ENCODE measurements around the gene XBP1. TPM values are rescaled to one million over a fixed set of nuclear protein-coding genes. Genes with fewer than 3 reads are reported as not detected.

The XBP1 gene
- total RNA-seq, 1 donor from 2014 or later, result 77.4 TPM

GRCh38 chr22:28838971-28839370, 38.6 kb upstream of the XBP1 start:
- no peak for DNase-seq
- Mint-ChIP-seq H3K4me3 (ENCODE audit: unreplicated experiment) (no peak overlapping the region), H3K36me3 (ENCODE audit: unreplicated experiment) (no peaks in the 10 kb centered on the region), H3K9me3 (ENCODE audit: unreplicated experiment) (no peaks in the 10 kb centered on the region), H3K4me1 (ENCODE audit: low read depth, unreplicated experiment) (no peaks in the 10 kb centered on the region), H3K27ac (ENCODE audit: unreplicated experiment) (no peak overlapping the region), H3K27me3 (ENCODE audit: unreplicated experiment) (peaks cover 2% of the 10 kb centered on the region)
- TF ChIP-seq CTCF (IDR thresholded peaks at IDR 0.05; ENCODE audit: partially characterized antibody, unreplicated experiment), result no peak

- Mint-ChIP-seq H3K4me1 (ENCODE audit: low read depth, unreplicated experiment) (no peaks in the 10 kb centered on the region), H3K27ac (ENCODE audit: unreplicated experiment) (no peak overlapping the region), H3K4me3 (ENCODE audit: unreplicated experiment) (no peak overlapping the region), H3K27me3 (ENCODE audit: unreplicated experiment) (peaks cover 2% of the 10 kb centered on the region), H3K36me3 (ENCODE audit: unreplicated experiment) (no peaks in the 10 kb centered on the region), H3K9me3 (ENCODE audit: unreplicated experiment) (peaks cover 1% of the 10 kb centered on the region)
- no peak for DNase-seq
- no peak for TF ChIP-seq CTCF (IDR thresholded peaks at IDR 0.05; ENCODE audit: partially characterized antibody, unreplicated experiment)
These were observed 37.3 kb upstream of the XBP1 start for GRCh38 chr22:28837640-28838039.

GRCh38 chr22:28835630-28836189, 35.3 kb upstream of the XBP1 start:
- TF ChIP-seq CTCF (IDR thresholded peaks at IDR 0.05; ENCODE audit: partially characterized antibody, unreplicated experiment), result no peak
- H3K4me1 Mint-ChIP-seq (ENCODE audit: low read depth, unreplicated experiment), result no peaks in the 10 kb centered on the region
- peaks cover 3% of the 10 kb centered on the region for H3K9me3 Mint-ChIP-seq (ENCODE audit: unreplicated experiment)
- H3K27ac Mint-ChIP-seq (ENCODE audit: unreplicated experiment), result no peak overlapping the region
- no peak for DNase-seq
- no peaks in the 10 kb centered on the region for H3K36me3 Mint-ChIP-seq (ENCODE audit: unreplicated experiment)
- peaks cover 4% of the 10 kb centered on the region for H3K27me3 Mint-ChIP-seq (ENCODE audit: unreplicated experiment)
- no peak overlapping the region for H3K4me3 Mint-ChIP-seq (ENCODE audit: unreplicated experiment)

GRCh38 chr22:28833276-28833923, 33.0 kb upstream of the XBP1 start:
- DNase-seq, result no peak
- Mint-ChIP-seq H3K27me3 (ENCODE audit: unreplicated experiment) (peaks cover 4% of the 10 kb centered on the region), H3K4me1 (ENCODE audit: low read depth, unreplicated experiment) (no peaks in the 10 kb centered on the region), H3K4me3 (ENCODE audit: unreplicated experiment) (no peak overlapping the region), H3K36me3 (ENCODE audit: unreplicated experiment) (no peaks in the 10 kb centered on the region), H3K27ac (ENCODE audit: unreplicated experiment) (no peak overlapping the region), H3K9me3 (ENCODE audit: unreplicated experiment) (peaks cover 3% of the 10 kb centered on the region)
- TF ChIP-seq CTCF (IDR thresholded peaks at IDR 0.05; ENCODE audit: partially characterized antibody, unreplicated experiment), result no peak

GRCh38 chr22:28832731-28833130, 32.4 kb upstream of the XBP1 start:
- Mint-ChIP-seq H3K27ac (ENCODE audit: unreplicated experiment) (no peak overlapping the region), H3K4me3 (ENCODE audit: unreplicated experiment) (no peak overlapping the region), H3K9me3 (ENCODE audit: unreplicated experiment) (peaks cover 3% of the 10 kb centered on the region), H3K36me3 (ENCODE audit: unreplicated experiment) (no peaks in the 10 kb centered on the region), H3K4me1 (ENCODE audit: low read depth, unreplicated experiment) (no peaks in the 10 kb centered on the region), H3K27me3 (ENCODE audit: unreplicated experiment) (peaks cover 4% of the 10 kb centered on the region)
- TF ChIP-seq CTCF (IDR thresholded peaks at IDR 0.05; ENCODE audit: partially characterized antibody, unreplicated experiment), result no peak
- DNase-seq, result no peak
